Vagina (tissue), 2 donors: ENCODE data around the gene CHRDL2. TPM values are rescaled to one million over a fixed set of nuclear protein-coding genes. Genes with fewer than 3 reads are reported as not detected.
"Not testable (repeated sequence)": the region's sequence is repeated elsewhere in the genome, so short reads cannot be mapped to it uniquely, and the experiment has no call there.

Experiments
- DNase-seq, 2 donors: peaks; one replicate each; pipeline ENCODE4 v3.0.0-alpha.2; 2017; ENCODE audit errors: extremely low spot score in 2 of 2
- H3K27ac ChIP-seq: fragments of 200-600 bp; sonication (generic); one replicate; pipeline ENCODE4 v1.5.1; 2019
- H3K27me3 ChIP-seq: fragments of 200-600 bp; sonication (generic); one replicate; pipeline ENCODE4 v1.5.1; 2019
- H3K36me3 ChIP-seq, 2 donors: fragments of 200-600 bp; sonication (generic); one replicate each; pipeline ENCODE4 v1.5.1; 2017 to 2019
- H3K4me1 ChIP-seq: fragments of 200-600 bp; sonication (generic); one replicate; pipeline ENCODE4 v1.5.1; 2019
- H3K4me3 ChIP-seq, 2 donors: fragments of 200-600 bp; sonication (generic); 1 replicate in 1 of 2; 2 replicates in 1 of 2; pipeline ENCODE4 v1.5.1; 2016 to 2019
- H3K9me3 ChIP-seq: fragments of 200-600 bp; sonication (generic); one replicate; pipeline ENCODE4 v1.5.1; 2019
- POLR2A ChIP-seq, 2 donors: fragments of 450-650 bp; IDR thresholded peaks; one replicate each; pipeline ENCODE4 v1.6.1; 2017; ENCODE audit warnings: antibody characterized with exemption in 2 of 2, mild to moderate bottlenecking in 2 of 2, moderate library complexity in 2 of 2
- POLR2AphosphoS5 ChIP-seq, 2 donors: sonication (generic); formaldehyde crosslinking; IDR thresholded peaks; one replicate each; pipeline ENCODE4 v1.9.0; 2017; ENCODE audit warnings: antibody characterized with exemption in 2 of 2, mild to moderate bottlenecking in 2 of 2, low read depth in 1 of 2; ENCODE audit not compliant: insufficient read depth in 1 of 2
- intact Hi-C: fragments of 100-400 bp; cut with DNase I; formaldehyde crosslinking; loops from one replicate; pipeline ENCODE4 v1.15.1; 2023
- total RNA-seq: library from RNA; depleted of rRNA; stranded (reverse); fragments of >200 nt; gene quantifications from one replicate; pipeline ENCODE4 v1.2.3, GENCODE V29; 2016
- TF ChIP-seq, protein P1 (sequence below), 3 experiments: fragments of 450-650 bp in 2 of 3; fragments of 200-600 bp in 1 of 3; sonication (generic) in 1 of 3; IDR thresholded peaks; one replicate each; pipeline ENCODE4 v1.5.1; 2017 to 2019; ENCODE audit warnings: antibody characterized with exemption in 3 of 3, mild to moderate bottlenecking in 2 of 3, moderate library complexity in 2 of 3

Gene CHRDL2
- total RNA-seq, 1 donor from 2014 or later, result 3.7 TPM

DNA sequence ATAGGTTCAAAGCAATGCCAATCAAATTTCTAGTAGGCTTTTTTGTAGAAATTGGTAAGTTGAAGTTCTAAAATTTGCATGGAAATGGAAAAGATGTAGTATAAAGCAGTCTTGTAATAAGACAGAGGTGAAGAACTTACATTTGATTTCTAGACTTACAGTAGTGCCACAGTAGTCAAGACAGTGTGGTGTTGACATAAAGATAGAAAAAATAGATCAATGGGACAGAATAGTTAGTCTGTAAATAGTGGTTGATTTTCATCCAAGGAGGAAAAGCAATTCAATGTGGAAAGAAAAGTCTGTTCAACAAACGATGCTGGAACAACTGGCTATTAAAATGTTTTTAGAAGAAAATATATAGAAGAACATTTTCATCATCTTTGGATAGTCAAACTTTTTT is 67.9 kb downstream of the CHRDL2 start:
- no peaks in the 10 kb centered on the region for H3K36me3 ChIP-seq
- H3K27ac ChIP-seq, result no peak overlapping the region
- intact Hi-C loops, result no loop called here
- H3K4me1 ChIP-seq, result no peaks in the 10 kb centered on the region
- no peaks in the 10 kb centered on the region for H3K9me3 ChIP-seq
- no peak overlapping the region for H3K4me3 ChIP-seq
- no peak for TF ChIP-seq POLR2A (IDR thresholded peaks at IDR 0.05)
- TF ChIP-seq, protein P1, sequence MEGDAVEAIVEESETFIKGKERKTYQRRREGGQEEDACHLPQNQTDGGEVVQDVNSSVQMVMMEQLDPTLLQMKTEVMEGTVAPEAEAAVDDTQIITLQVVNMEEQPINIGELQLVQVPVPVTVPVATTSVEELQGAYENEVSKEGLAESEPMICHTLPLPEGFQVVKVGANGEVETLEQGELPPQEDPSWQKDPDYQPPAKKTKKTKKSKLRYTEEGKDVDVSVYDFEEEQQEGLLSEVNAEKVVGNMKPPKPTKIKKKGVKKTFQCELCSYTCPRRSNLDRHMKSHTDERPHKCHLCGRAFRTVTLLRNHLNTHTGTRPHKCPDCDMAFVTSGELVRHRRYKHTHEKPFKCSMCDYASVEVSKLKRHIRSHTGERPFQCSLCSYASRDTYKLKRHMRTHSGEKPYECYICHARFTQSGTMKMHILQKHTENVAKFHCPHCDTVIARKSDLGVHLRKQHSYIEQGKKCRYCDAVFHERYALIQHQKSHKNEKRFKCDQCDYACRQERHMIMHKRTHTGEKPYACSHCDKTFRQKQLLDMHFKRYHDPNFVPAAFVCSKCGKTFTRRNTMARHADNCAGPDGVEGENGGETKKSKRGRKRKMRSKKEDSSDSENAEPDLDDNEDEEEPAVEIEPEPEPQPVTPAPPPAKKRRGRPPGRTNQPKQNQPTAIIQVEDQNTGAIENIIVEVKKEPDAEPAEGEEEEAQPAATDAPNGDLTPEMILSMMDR (IDR thresholded peaks at IDR 0.05), result no peak
- TF ChIP-seq POLR2AphosphoS5 (IDR thresholded peaks at IDR 0.05; ENCODE audit: insufficient read depth in 1 of 2, low read depth in 1 of 2), result no peak
- H3K27me3 ChIP-seq, result no peaks in the 10 kb centered on the region
- DNase-seq, result no peak

DNA sequence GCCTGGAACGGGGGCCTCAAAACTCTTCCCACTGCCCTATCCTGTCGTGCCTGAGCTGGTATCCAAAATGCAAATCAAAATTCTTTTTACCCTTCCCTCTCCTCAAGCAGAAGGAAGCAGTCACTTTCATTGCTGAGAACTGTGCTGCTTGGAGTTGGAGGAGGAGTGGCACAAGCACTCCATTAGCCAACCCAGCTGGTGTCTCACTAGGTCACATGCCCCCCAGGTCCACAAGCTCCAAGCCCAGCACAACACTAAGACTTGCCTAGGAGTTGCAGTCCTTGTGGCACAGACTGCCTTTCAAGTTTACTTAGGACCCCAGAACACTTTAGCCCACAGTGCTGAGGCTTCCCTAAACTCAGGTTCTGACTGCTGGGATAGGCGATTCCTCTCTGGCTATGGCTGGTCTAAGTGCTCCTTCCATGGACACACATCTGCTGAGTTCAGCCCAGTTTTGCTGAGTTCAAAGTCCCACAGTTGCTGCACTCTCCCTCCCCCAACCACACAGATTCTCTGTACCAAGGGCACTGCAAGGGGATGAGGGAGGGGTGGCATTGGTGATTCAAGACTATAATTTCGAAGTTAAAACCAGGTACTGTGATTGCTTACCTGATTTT is 68.6 kb downstream of the CHRDL2 start:
- no peaks in the 10 kb centered on the region for H3K36me3 ChIP-seq
- no peak overlapping the region for H3K27ac ChIP-seq
- TF ChIP-seq POLR2AphosphoS5 (IDR thresholded peaks at IDR 0.05; ENCODE audit: insufficient read depth in 1 of 2, low read depth in 1 of 2), result no peak
- no peak for TF ChIP-seq POLR2A (IDR thresholded peaks at IDR 0.05)
- TF ChIP-seq, protein P1 (IDR thresholded peaks at IDR 0.05), result no peak
- H3K4me1 ChIP-seq, result no peaks in the 10 kb centered on the region
- H3K4me3 ChIP-seq, result no peak overlapping the region
- intact Hi-C loops, result no loop called here
- DNase-seq, result no peak
- H3K9me3 ChIP-seq, result no peaks in the 10 kb centered on the region
- no peaks in the 10 kb centered on the region for H3K27me3 ChIP-seq

DNA sequence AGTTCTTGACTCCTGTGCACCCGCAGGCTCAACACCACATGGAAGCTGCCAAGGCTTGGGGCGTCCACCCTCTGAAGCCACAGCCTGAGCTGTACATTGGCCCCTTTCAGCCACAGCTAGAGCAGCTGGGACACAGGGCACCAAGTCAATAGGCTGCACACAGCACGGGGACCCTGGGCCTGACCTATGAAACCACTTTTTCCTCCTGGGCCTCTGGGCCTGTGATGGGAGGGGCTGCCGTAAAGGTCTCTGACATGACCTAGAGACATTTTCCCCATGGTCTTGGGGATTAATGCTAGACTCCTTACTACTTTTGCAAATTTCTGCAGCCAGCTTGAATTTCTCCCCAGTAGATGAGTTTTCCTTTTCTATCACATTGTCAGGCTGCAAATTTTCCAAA is 72.1 kb downstream of the CHRDL2 start:
- H3K4me1 ChIP-seq, DNase-seq, H3K4me3 ChIP-seq, H3K27ac ChIP-seq, H3K9me3 ChIP-seq, H3K27me3 ChIP-seq, H3K36me3 ChIP-seq, intact Hi-C loops: not testable (repeated sequence)

DNA sequence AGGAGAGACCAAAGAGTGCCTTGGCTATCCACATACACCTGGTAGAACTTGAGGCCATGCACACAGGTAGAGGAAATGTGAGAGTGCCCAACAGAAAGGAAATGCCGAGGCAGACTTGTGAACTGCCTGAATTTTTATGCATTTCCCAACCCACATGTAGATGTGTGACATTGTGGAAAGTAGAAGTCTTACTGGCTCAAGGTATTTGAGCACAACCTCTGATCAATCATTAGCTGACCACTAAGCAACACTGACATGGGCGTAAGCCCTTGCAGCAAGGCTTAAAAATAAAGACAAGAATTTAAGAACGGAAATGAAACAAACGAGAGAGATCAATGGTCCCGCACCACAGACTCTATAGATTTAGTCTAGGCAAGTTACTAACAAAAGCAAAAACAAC is 76.2 kb downstream of the CHRDL2 start:
- TF ChIP-seq, protein P1 (IDR thresholded peaks at IDR 0.05), result no peak
- TF ChIP-seq POLR2A (IDR thresholded peaks at IDR 0.05) (no peak), POLR2AphosphoS5 (IDR thresholded peaks at IDR 0.05; ENCODE audit: insufficient read depth in 1 of 2, low read depth in 1 of 2) (no peak)
- Histone ChIP-seq H3K27me3 (no peaks in the 10 kb centered on the region), H3K4me3 (no peak overlapping the region), H3K9me3 (no peaks in the 10 kb centered on the region), H3K27ac (no peak overlapping the region), H3K4me1 (peaks cover 4% of the 10 kb centered on the region), H3K36me3 (no peaks in the 10 kb centered on the region)
- no peak for DNase-seq
- intact Hi-C loops, result no loop called here

DNA sequence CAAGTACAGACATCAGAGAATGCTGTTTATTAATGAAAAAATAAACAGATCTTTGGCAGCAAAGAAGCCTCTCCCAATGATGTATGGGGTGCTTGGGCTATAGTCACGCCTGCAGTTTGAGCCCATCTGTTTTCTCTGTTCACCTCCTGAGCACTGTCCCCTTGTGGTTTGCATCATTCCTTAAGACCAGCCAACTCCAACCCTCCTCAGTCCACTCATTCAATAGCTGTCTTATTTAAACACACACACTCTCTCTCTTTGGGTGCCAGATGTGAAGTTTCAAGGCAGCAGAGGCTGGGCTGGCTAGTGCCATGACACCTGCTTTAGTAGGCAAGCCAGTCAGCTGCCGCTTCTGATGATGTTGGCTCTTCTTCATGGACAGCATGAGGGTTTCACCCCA is 80.7 kb downstream of the CHRDL2 start:
- no peak overlapping the region for H3K27ac ChIP-seq
- TF ChIP-seq POLR2AphosphoS5 (IDR thresholded peaks at IDR 0.05; ENCODE audit: insufficient read depth in 1 of 2, low read depth in 1 of 2), result no peak
- no peak overlapping the region for H3K4me3 ChIP-seq
- no peak for DNase-seq
- intact Hi-C loops, result no loop called here
- H3K4me1 ChIP-seq, result peaks cover 9% of the 10 kb centered on the region
- no peaks in the 10 kb centered on the region for H3K36me3 ChIP-seq
- no peaks in the 10 kb centered on the region for H3K9me3 ChIP-seq
- H3K27me3 ChIP-seq, result no peaks in the 10 kb centered on the region

DNA sequence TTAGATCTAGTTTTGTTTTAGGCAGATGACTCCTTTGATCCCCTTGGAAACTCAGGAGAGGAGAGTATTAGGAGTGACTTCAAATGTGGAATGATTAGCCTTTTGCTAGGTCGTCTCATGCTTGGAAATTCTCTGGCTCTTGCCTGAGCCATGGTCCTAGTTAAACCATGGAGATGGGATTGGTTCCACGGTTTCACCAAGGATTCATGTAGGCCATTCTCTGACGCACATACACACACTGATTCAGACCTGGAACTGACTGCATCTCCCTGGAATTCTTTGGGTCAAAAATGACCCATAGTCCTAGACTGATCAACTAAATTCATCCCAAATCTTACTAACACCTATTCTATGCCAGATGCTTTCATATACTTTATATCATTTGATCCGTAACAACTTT is 82.3 kb downstream of the CHRDL2 start:
- Histone ChIP-seq H3K4me3 (no peak overlapping the region), H3K27ac (no peak overlapping the region), H3K4me1 (peaks cover 9% of the 10 kb centered on the region), H3K9me3 (no peaks in the 10 kb centered on the region), H3K36me3 (no peaks in the 10 kb centered on the region), H3K27me3 (no peaks in the 10 kb centered on the region)
- TF ChIP-seq POLR2A (IDR thresholded peaks at IDR 0.05) (no peak), POLR2AphosphoS5 (IDR thresholded peaks at IDR 0.05; ENCODE audit: insufficient read depth in 1 of 2, low read depth in 1 of 2) (no peak)
- TF ChIP-seq, protein P1 (IDR thresholded peaks at IDR 0.05), result no peak
- DNase-seq, result no peak
- intact Hi-C loops, result no loop called here
